HL-60 (cell line): ENCODE measurements around the gene EDNRA.
"Not testable (repeated sequence)": the region's sequence is repeated elsewhere in the genome, so short reads cannot be mapped to it uniquely, and the experiment has no call there.

ENCODE experiments used
- DNase-seq, 2 experiments: peaks; one replicate each; pipeline ENCODE4 v3.0.0-alpha.2; 2010 to 2020; ENCODE audit warnings: low read depth in 1 of 2, low spot score in 1 of 2
- H3K27ac ChIP-seq: fragments of 250-450 bp; sonication (Bioruptor Pico); replicated peaks from 2 replicates; pipeline ENCODE4 v1.5.1; 2020; ENCODE audit warnings: mild to moderate bottlenecking, moderate library complexity
- H3K27me3 ChIP-seq: fragments of 250-450 bp; sonication (Bioruptor Pico); 2 replicates; pipeline ENCODE4 v1.5.1; 2021; ENCODE audit warnings: mild to moderate bottlenecking, moderate library complexity; ENCODE audit not compliant: insufficient read depth, poor library complexity, severe bottlenecking
- H3K4me3 ChIP-seq: replicated peaks from 2 replicates; pipeline ENCODE4 v1.5.1; 2011; ENCODE audit warnings: mild to moderate bottlenecking, control low read depth, low read length; ENCODE audit not compliant: insufficient read depth
- GABPA ChIP-seq: IDR thresholded peaks from 2 replicates; pipeline ENCODE4 v1.6.1; 2012; ENCODE audit warnings: low read depth
- POLR2AphosphoS5 ChIP-seq: IDR thresholded peaks from 2 replicates; pipeline ENCODE4 v1.6.1; 2012; ENCODE audit warnings: low read depth
- SPI1 ChIP-seq: IDR thresholded peaks from 2 replicates; pipeline ENCODE4 v1.6.1; 2012; ENCODE audit warnings: low read depth, mild to moderate bottlenecking, borderline replicate concordance
- long read RNA-seq: library from polyadenylated mRNA; unstranded; transcript quantifications from one replicate; pipeline ENCODE4 v2.0.0, GENCODE V29; 2020
- TF ChIP-seq, protein P1 (sequence below): IDR thresholded peaks from 2 replicates; pipeline ENCODE4 v1.6.1; 2012; ENCODE audit warnings: low read depth; ENCODE audit not compliant: insufficient replicate concordance
- TF ChIP-seq, protein P2 (sequence below): IDR thresholded peaks from one replicate; pipeline ENCODE4 v1.5.1; 2011; ENCODE audit warnings: low read length, control low read depth, inconsistent platforms; ENCODE audit not compliant: insufficient read depth

Gene EDNRA
- long read RNA-seq, result 0 reads

GRCh38 chr4:147480891-147481576 lies at the start of gene EDNRA:
Gene EDNRA, plus strand, starts transcription at chr4:147481097. Its CDS starts 4,585 bp downstream, at chr4:147485682.
- TF ChIP-seq POLR2AphosphoS5 (no peak), SPI1 (no peak), GABPA (no peak)
- TF ChIP-seq, protein P1, sequence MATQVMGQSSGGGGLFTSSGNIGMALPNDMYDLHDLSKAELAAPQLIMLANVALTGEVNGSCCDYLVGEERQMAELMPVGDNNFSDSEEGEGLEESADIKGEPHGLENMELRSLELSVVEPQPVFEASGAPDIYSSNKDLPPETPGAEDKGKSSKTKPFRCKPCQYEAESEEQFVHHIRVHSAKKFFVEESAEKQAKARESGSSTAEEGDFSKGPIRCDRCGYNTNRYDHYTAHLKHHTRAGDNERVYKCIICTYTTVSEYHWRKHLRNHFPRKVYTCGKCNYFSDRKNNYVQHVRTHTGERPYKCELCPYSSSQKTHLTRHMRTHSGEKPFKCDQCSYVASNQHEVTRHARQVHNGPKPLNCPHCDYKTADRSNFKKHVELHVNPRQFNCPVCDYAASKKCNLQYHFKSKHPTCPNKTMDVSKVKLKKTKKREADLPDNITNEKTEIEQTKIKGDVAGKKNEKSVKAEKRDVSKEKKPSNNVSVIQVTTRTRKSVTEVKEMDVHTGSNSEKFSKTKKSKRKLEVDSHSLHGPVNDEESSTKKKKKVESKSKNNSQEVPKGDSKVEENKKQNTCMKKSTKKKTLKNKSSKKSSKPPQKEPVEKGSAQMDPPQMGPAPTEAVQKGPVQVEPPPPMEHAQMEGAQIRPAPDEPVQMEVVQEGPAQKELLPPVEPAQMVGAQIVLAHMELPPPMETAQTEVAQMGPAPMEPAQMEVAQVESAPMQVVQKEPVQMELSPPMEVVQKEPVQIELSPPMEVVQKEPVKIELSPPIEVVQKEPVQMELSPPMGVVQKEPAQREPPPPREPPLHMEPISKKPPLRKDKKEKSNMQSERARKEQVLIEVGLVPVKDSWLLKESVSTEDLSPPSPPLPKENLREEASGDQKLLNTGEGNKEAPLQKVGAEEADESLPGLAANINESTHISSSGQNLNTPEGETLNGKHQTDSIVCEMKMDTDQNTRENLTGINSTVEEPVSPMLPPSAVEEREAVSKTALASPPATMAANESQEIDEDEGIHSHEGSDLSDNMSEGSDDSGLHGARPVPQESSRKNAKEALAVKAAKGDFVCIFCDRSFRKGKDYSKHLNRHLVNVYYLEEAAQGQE, result no peak
- DNase-seq, result no peak
- Histone ChIP-seq H3K4me3 (no peak within 1 kb of the TSS), H3K27ac (no peak within 1 kb of the TSS), H3K27me3 (peaks cover 13% of the 10 kb centered on the region)

GRCh38 chr4:147434370-147434769 lies 46.5 kb upstream of the EDNRA start:
- not testable (repeated sequence) for H3K4me3 ChIP-seq, H3K27ac ChIP-seq, DNase-seq, H3K27me3 ChIP-seq

- TF ChIP-seq GABPA, result no peak
- TF ChIP-seq POLR2AphosphoS5, result no peak
- TF ChIP-seq, protein P2, sequence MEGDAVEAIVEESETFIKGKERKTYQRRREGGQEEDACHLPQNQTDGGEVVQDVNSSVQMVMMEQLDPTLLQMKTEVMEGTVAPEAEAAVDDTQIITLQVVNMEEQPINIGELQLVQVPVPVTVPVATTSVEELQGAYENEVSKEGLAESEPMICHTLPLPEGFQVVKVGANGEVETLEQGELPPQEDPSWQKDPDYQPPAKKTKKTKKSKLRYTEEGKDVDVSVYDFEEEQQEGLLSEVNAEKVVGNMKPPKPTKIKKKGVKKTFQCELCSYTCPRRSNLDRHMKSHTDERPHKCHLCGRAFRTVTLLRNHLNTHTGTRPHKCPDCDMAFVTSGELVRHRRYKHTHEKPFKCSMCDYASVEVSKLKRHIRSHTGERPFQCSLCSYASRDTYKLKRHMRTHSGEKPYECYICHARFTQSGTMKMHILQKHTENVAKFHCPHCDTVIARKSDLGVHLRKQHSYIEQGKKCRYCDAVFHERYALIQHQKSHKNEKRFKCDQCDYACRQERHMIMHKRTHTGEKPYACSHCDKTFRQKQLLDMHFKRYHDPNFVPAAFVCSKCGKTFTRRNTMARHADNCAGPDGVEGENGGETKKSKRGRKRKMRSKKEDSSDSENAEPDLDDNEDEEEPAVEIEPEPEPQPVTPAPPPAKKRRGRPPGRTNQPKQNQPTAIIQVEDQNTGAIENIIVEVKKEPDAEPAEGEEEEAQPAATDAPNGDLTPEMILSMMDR, result no peak
- TF ChIP-seq SPI1, result no peak
- TF ChIP-seq, protein P1, result no peak
- Histone ChIP-seq H3K27me3 (no peaks in the 10 kb centered on the region), H3K27ac (no peak overlapping the region), H3K4me3 (no peak overlapping the region)
- no peak for DNase-seq
These were observed 40.5 kb upstream of the EDNRA start for GRCh38 chr4:147440442-147440841.

DNA sequence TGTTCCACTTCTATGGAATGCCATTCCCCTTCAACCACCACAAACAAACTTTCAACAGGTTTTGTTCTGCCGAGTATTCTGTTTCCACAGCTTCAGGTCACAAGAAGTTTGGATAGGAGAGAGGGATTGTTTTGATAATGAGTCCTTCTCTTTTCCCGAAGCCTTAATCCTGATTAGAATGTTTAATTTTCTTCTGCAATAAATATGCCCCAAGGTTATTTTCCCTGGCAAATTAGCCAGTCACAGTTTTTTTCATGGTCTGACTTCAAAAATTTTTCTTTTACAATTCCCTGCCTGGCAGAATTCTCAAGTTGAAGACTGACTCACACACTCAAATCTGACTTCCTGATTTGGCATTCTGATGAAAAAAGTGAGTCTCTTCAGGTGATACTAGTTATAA lies 33.1 kb upstream of the EDNRA start:
- Histone ChIP-seq H3K27me3 (no peaks in the 10 kb centered on the region), H3K4me3 (no peak overlapping the region), H3K27ac (no peak overlapping the region)
- DNase-seq, result no peak
- TF ChIP-seq POLR2AphosphoS5, result no peak
- TF ChIP-seq, protein P1, result no peak
- TF ChIP-seq SPI1, result no peak
- TF ChIP-seq GABPA, result no peak
- TF ChIP-seq, protein P2, result no peak
